HG03064 (cell line): ENCODE data around the gene GPR32.
"Not testable (repeated sequence)": the region's sequence is repeated elsewhere in the genome, so short reads cannot be mapped to it uniquely, and the experiment has no call there.

Source experiments
- ATAC-seq: cut with Tn5 transposase; IDR thresholded peaks from one replicate; pipeline ENCODE4 v1.9.1; 2021; ENCODE audit warnings: low read depth; ENCODE audit not compliant: unreplicated experiment

The GPR32 gene, protein sequence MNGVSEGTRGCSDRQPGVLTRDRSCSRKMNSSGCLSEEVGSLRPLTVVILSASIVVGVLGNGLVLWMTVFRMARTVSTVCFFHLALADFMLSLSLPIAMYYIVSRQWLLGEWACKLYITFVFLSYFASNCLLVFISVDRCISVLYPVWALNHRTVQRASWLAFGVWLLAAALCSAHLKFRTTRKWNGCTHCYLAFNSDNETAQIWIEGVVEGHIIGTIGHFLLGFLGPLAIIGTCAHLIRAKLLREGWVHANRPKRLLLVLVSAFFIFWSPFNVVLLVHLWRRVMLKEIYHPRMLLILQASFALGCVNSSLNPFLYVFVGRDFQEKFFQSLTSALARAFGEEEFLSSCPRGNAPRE

GRCh38 chr19:50770164-50770563 lies at the start of gene GPR32:
Gene GPR32 (plus strand): TSS chr19:50770464. CDS start chr19:50770601, 137 bp downstream.
- ATAC-seq, result not testable (repeated sequence)

- ATAC-seq, result no peak
Measured at GRCh38 chr19:50720921-50721381, 49.3 kb upstream of the GPR32 start.

DNA sequence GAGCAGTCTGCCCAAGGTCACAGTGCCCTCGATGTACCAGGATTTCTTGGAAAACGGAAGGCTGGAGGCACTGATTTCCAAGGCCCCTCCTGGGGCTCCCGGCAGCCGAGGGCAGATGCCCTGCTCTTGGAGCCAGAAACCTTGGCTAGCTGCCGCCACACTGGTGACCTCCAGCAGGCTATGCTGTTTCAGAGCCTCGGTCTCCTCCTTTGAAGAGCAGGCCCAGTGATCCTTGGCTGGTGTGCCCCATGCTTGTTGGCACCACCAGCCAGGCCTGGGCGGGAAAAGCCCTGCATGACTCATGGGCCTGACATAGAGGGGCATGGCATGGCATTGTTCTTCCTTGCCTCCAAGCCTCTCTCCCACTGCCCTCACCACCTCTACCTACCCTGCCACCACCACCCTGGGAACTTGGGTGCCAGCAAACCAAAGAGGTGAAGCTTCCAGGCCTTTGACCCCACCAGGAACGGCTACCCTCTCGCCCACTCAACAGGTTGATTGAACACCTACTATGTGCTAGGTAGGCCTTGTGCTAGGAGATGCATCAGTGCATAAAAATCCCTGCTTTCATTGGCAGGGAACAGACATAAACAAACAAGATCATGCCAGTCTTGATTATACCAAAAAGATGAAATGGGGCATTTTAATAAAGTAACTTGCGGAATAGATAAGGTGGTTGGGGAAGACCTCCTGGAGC lies 48.7 kb upstream of the GPR32 start:
- ATAC-seq, result no peak

DNA sequence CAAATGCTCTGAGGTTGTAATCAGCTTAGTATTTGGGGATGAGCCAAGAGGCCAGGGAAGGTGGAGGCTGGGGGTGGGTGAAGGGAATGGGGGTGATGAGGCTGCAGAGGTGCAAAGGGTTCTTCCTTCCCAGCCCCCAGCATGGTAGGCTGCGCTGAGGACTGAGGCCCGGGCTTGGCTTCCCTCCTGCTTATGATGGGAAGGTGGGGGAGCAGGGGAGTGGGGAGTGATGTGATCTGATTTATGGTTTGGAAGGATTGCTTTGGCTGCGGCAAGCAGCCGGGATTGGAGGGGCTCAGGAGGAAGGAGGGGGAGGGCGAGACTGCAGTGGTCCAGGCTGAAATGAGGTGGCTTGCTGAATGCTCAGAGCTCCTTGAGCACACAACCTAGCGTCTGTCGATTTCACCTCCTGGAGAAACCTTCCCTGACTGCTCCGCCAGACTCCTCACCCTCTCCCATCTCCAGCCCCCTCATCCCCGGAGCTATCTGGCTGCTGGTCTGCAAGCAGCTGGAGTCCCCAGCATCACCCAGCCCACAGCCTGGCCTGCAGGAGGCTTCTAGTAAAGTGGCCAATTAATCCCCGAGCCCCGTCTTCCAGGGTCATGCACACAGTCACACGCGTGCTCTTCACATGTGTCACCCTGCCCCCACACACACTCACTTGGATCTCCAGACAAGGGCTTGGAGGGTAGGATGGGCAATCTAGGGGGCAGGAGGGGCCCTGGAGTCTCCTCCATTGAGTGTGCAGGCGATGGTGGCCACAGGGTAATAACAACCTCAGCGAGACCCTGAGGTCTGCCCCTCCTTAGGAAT lies 47.9 kb upstream of the GPR32 start:
- no peak for ATAC-seq

GRCh38 chr19:50723069-50723468 lies 47.2 kb upstream of the GPR32 start, which contains the start of gene CLEC11A:
Gene CLEC11A (plus strand): TSS chr19:50723364. CDS start chr19:50723526, 162 bp downstream.
- no peak for ATAC-seq

DNA sequence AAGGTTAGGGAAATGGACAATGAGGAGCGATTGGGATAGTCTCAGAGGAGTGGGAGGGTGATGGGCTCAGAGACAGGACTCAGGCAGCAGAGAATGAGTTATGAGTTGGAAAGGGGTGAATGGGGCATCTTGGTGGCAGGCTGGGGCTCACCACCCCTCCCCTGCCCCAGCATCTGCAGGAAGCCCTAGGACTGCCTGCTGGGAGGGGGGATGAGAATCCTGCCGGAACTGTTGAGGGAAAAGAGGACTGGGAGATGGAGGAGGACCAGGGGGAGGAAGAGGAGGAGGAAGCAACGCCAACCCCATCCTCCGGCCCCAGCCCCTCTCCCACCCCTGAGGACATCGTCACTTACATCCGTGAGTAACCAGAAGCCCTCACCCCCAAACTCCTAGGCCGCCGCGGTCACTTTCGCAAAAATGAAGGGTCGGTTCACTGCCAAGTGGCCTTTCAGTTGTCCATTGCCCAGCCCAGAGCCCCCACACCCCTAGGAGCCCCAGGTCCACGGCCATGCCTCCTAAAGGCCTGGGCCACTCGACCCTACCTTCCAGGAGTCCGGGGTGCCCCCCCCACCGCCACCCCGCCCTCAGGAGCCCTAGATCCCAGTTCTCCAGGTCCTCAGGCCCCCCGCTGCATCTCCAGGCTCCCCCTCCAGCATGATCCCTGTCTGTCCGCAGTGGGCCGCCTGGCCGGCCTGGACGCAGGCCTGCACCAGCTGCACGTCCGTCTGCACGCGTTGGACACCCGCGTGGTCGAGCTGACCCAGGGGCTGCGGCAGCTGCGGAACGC lies 46.3 kb upstream of the GPR32 start:
- ATAC-seq, result no peak

GRCh38 chr19:50724522-50725217 lies 45.6 kb upstream of the GPR32 start:
- peak; percentile 66 for ATAC-seq

GRCh38 chr19:50725218-50725910 lies 44.9 kb upstream of the GPR32 start:
- ATAC-seq, result peak; percentile 8

DNA sequence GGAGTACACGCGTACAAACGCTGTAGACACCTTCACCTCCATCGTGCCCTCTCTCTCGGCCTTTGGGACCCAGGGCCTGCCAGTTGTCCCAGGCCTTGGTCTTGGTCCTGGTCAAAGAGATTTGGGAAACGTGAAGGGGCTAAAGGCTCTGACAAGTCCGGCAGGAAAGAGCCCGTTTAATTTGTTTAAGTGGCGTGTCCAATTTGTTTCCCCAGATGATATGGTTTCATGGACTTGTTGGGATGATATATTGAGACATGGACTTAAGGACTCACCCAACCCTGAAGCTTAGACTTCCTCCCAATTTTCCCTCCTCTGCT lies 44.4 kb upstream of the GPR32 start:
- ATAC-seq, result no peak

DNA sequence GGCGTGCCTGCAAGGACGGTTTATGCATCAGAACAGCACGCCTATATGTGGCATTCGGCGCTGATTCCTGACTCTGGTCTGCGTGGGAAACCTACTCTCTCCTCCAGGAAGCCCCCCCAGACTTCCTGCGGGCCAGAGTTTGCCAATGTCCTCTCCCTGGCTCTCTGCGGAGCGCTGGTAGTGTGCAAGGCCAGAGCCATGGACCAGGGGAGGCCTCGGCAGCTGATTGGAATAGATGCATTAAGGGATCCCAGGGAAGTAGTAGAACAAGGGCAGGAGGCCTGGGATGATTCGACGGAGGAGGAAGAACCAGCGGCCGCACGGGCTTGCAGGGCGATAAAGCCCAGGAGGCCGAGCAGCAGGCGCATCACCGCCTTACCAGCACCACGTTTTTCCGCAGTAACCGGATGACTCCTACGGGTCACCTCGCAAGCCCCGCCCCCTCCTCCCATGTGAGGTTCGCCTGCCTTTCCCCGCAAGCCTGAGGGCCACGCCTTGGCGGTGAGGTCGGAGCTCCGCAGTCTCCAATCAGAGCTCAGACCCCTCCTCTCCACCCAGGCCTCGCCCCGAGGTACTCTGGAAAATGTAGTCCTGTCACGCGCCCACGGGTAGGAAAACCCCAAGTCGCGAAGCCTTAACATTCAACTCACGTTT lies 42.1 kb upstream of the GPR32 start:
- no peak for ATAC-seq

GRCh38 chr19:50729894-50730293 lies 40.4 kb upstream of the GPR32 start:
- ATAC-seq, result no peak

DNA sequence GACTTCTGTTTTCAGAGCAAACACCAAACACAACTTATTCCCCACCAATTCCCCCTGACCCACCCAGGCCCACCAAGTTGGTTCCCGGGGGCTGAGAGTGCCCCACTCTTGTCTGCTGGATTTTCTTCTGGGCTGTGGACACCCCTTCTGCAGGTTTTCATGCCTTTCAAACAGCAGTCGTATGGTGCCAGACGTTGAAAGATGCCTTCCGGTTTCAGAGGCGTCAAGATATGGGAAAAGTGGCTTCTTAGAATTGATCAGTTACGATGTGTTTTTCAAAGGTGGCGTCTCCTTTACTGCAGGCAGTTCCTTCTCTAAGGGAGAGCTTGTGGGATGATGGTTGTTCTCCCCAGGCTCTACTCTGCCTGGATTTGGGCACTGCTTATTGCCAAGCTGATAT lies 34.4 kb upstream of the GPR32 start:
- ATAC-seq, result no peak

DNA sequence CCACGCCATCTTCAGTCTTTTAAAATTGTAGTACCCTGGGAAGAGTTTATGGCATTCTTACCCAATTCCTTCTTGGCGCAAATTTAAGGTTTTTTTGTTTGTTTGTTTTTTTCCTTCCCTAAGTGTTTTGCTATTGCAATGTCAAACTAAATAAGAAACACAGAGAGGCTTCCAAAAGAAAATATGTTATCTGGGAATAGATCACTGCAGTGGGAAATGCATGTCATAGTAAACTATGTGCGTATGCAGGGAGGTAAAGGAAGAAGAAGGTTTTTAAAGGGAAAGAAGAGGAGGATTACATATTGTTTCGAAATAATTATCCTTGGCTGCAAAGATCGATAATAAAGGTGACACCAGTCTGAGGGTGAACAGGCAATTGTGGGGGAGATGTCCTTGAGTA lies 33.9 kb upstream of the GPR32 start:
- ATAC-seq, result no peak

GRCh38 chr19:50739132-50739913 lies 30.9 kb upstream of the GPR32 start:
- ATAC-seq, result no peak

GRCh38 chr19:50739914-50740426 lies 30.3 kb upstream of the GPR32 start:
- no peak for ATAC-seq

DNA sequence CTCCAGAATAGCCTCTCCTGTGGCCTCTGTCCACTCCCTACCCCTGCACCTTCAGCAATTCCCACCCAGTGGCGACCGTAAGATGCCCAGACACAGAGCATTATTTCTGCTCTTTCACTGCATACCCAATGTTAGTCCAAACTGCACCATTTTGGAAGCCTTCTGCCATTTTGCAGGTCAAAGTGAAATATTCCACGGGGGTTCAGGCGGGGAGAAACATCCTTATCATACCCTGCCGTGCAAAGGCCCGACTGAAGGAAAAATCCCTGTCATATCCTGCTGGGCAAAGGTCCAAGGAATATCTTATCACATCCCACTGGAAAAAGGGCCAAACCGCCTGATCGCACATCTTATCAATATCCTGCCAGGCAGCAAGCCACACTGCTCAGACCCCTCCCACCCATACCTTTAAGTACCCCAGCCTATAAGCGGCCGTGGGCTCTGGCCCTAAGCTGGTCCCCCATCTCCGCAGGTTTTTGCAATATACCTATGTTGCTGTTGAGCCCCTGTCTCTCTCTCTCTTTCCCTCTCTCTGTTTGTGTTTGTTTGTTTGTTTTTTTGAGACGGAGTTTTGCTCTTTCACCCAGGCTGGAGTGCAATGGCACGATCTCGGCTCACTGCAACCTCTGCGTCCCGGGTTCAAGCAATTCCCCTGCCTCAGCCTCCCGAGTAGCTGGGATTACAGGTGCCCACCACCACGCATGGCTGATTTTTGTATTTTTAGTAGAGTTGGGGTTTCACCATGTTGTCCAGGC lies 28.9 kb upstream of the GPR32 start:
- ATAC-seq, result no peak

DNA sequence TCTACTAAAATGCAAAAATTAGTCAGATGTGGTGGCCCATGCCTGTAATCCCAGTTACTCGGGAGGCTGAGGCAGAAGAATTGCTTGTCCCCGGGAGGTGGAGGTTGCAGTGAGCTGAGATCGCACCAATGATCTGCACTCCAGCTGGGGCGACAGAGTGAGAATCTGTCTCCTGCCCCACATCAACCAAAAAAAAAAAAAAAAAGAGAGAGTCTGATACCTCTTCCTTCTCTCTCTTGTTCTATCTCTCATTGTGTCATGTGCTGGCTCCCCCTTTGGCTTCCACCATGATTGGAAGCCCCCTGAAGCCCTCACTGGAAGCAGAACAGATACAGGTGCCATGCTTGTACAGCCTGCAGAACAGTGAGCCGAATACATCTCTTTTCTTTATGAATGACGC lies 26.7 kb upstream of the GPR32 start:
- ATAC-seq, result no peak
